ENCODE measurements around the gene MYO3B.
A peak's percentile ranks its signal among the peaks of the same experiment; 100 is the strongest.
"Not testable (repeated sequence)": the region's sequence is repeated elsewhere in the genome, so short reads cannot be mapped to it uniquely, and the experiment has no call there.

MYO3B gene

GRCh38 chr2:170340693-170341068, 162.7 kb downstream of the MYO3B start:
- DNase-seq (ENCODE audit: low spot score), result no peak

GRCh38 chr2:170341684-170342623, 164.0 kb downstream of the MYO3B start:
- DNase-seq (ENCODE audit: low spot score), result no peak

GRCh38 chr2:170344663-170345346, 166.9 kb downstream of the MYO3B start:
- DNase-seq (ENCODE audit: low spot score), result no peak

GRCh38 chr2:170345607-170346006, 167.7 kb downstream of the MYO3B start:
- DNase-seq (ENCODE audit: low spot score), result no peak

GRCh38 chr2:170349269-170349668, 171.3 kb downstream of the MYO3B start:
- DNase-seq (ENCODE audit: low spot score), result not testable (repeated sequence)

GRCh38 chr2:170350929-170351826, 173.2 kb downstream of the MYO3B start:
- no peak for DNase-seq (ENCODE audit: low spot score)

- no peak for DNase-seq (ENCODE audit: low spot score)
Observed at GRCh38 chr2:170353723-170354122, 175.8 kb downstream of the MYO3B start.

- no peak for DNase-seq (ENCODE audit: low spot score)
Observed at GRCh38 chr2:170354388-170354787, 176.4 kb downstream of the MYO3B start.

- DNase-seq (ENCODE audit: low spot score), result no peak
Observed at GRCh38 chr2:170354855-170355780, 177.2 kb downstream of the MYO3B start.

- no peak for DNase-seq (ENCODE audit: low spot score)
Observed at GRCh38 chr2:170359466-170359865, 181.5 kb downstream of the MYO3B start.

- no peak for DNase-seq (ENCODE audit: low spot score)
Observed at GRCh38 chr2:170360546-170361089, 182.7 kb downstream of the MYO3B start.

- peak; percentile 46 for DNase-seq (ENCODE audit: low spot score)
Observed at GRCh38 chr2:170361090-170361936, 183.4 kb downstream of the MYO3B start.

- no peak for DNase-seq (ENCODE audit: low spot score)
Observed at GRCh38 chr2:170362313-170362870, 184.4 kb downstream of the MYO3B start.

GRCh38 chr2:170362871-170363631, 185.1 kb downstream of the MYO3B start:
- no peak for DNase-seq (ENCODE audit: low spot score)

GRCh38 chr2:170365003-170365402, 187.1 kb downstream of the MYO3B start:
- DNase-seq (ENCODE audit: low spot score), result no peak

- DNase-seq (ENCODE audit: low spot score), result no peak
Observed at GRCh38 chr2:170365686-170366085, 187.7 kb downstream of the MYO3B start.

GRCh38 chr2:170368370-170368769, 190.4 kb downstream of the MYO3B start:
- DNase-seq (ENCODE audit: low spot score), result no peak

- no peak for DNase-seq (ENCODE audit: low spot score)
Observed at GRCh38 chr2:170369228-170369627, 191.3 kb downstream of the MYO3B start.

- DNase-seq (ENCODE audit: low spot score), result no peak
Observed at GRCh38 chr2:170369894-170370293, 191.9 kb downstream of the MYO3B start.

All from iPS-NIHi11 (cell line).